H9 (cell line): ENCODE measurements around the gene SFXN2. TPM values are rescaled to one million over a fixed set of nuclear protein-coding genes. Genes with fewer than 3 reads are reported as not detected.

Source experiments
- DNase-seq: peaks from one replicate; pipeline ENCODE4 v3.0.0-alpha.2; 2017
- H2AFZ ChIP-seq: one replicate; pipeline ENCODE4 v1.6.1; 2013; ENCODE audit warnings: mild to moderate bottlenecking, low read length, control low read depth, moderate library complexity
- H2AK5ac ChIP-seq: 2 replicates; pipeline ENCODE4 v1.6.1; 2013; ENCODE audit warnings: low read length, control low read depth, mixed read lengths; ENCODE audit not compliant: insufficient read length
- H2BK120ac ChIP-seq: one replicate; pipeline ENCODE4 v1.6.1; 2013; ENCODE audit warnings: low read depth, mild to moderate bottlenecking, low read length, control low read depth, inconsistent platforms; ENCODE audit not compliant: poor library complexity, severe bottlenecking
- H2BK12ac ChIP-seq: 2 replicates; pipeline ENCODE4 v1.6.1; 2013; ENCODE audit warnings: low read length, control low read depth, mixed read lengths, low read depth; ENCODE audit not compliant: insufficient read length
- H2BK15ac ChIP-seq: 2 replicates; pipeline ENCODE4 v1.6.1; 2013; ENCODE audit warnings: low read depth, low read length, control low read depth
- H2BK20ac ChIP-seq: one replicate; pipeline ENCODE4 v1.6.1; 2013; ENCODE audit warnings: low read depth, mild to moderate bottlenecking, low read length, control low read depth, inconsistent platforms; ENCODE audit not compliant: poor library complexity, severe bottlenecking
- H2BK5ac ChIP-seq: 2 replicates; pipeline ENCODE4 v1.6.1; 2013; ENCODE audit warnings: low read length, control low read depth, mixed read lengths; ENCODE audit not compliant: insufficient read length
- H3K14ac ChIP-seq: 2 replicates; pipeline ENCODE4 v1.6.1; 2013; ENCODE audit warnings: low read length, control low read depth; ENCODE audit not compliant: insufficient read depth
- H3K18ac ChIP-seq: 2 replicates; pipeline ENCODE4 v1.6.1; 2013; ENCODE audit warnings: low read depth, mild to moderate bottlenecking, mixed read lengths, low read length, control low read depth; ENCODE audit not compliant: insufficient read length
- H3K23ac ChIP-seq: 2 replicates; pipeline ENCODE4 v1.6.1; 2013; ENCODE audit warnings: low read length, control low read depth, mixed read lengths, low read depth; ENCODE audit not compliant: insufficient read length
- H3K23me2 ChIP-seq: 2 replicates; pipeline ENCODE4 v1.6.1; 2013; ENCODE audit warnings: low read depth, mild to moderate bottlenecking, mixed read lengths, low read length, control low read depth; ENCODE audit not compliant: insufficient read length, poor library complexity, severe bottlenecking
- H3K27ac ChIP-seq: 2 replicates; pipeline ENCODE4 v1.5.1; 2013; ENCODE audit warnings: low read length, control low read depth, mixed read lengths, low read depth; ENCODE audit not compliant: insufficient read length
- H3K27me3 ChIP-seq: 2 replicates; pipeline ENCODE4 v1.6.1; 2013; ENCODE audit warnings: low read length, control low read depth, inconsistent platforms; ENCODE audit not compliant: insufficient read depth
- H3K4ac ChIP-seq: 2 replicates; pipeline ENCODE4 v1.6.1; 2013; ENCODE audit warnings: low read depth, mild to moderate bottlenecking, control low read depth, inconsistent platforms, low read length, moderate library complexity
- H3K4me1 ChIP-seq: 2 replicates; pipeline ENCODE4 v1.6.1; 2013; ENCODE audit warnings: low read length, control low read depth, inconsistent platforms; ENCODE audit not compliant: insufficient read depth
- H3K4me2 ChIP-seq: 2 replicates; pipeline ENCODE4 v1.6.1; 2013; ENCODE audit warnings: low read length, control low read depth, mixed read lengths; ENCODE audit not compliant: insufficient read length, insufficient read depth
- H3K56ac ChIP-seq: 2 replicates; pipeline ENCODE4 v1.6.1; 2013; ENCODE audit warnings: low read depth, mild to moderate bottlenecking, mixed read lengths, low read length, control low read depth; ENCODE audit not compliant: insufficient read length
- H3K79me1 ChIP-seq: 2 replicates; pipeline ENCODE4 v1.6.1; 2013; ENCODE audit warnings: low read depth, mild to moderate bottlenecking, moderate library complexity, low read length, control low read depth, inconsistent platforms; ENCODE audit not compliant: insufficient read depth, poor library complexity, severe bottlenecking
- H3K79me2 ChIP-seq: 2 replicates; pipeline ENCODE4 v1.6.1; 2013; ENCODE audit warnings: low read length, control low read depth, inconsistent platforms; ENCODE audit not compliant: insufficient read depth
- H3K9ac ChIP-seq: 2 replicates; pipeline ENCODE4 v1.6.1; 2013; ENCODE audit warnings: low read length, control low read depth, mixed read lengths; ENCODE audit not compliant: insufficient read length; ENCODE audit errors: extremely low read depth
- H3K9me3 ChIP-seq: one replicate; pipeline ENCODE4 v1.6.1; 2013; ENCODE audit warnings: low read depth, low read length, inconsistent platforms; ENCODE audit not compliant: control insufficient read depth
- H3T11ph ChIP-seq: one replicate; pipeline ENCODE4 v1.6.1; 2013; ENCODE audit warnings: mild to moderate bottlenecking, low read length, control low read depth, inconsistent platforms
- H4K20me1 ChIP-seq: one replicate; pipeline ENCODE4 v1.6.1; 2013; ENCODE audit not compliant: control insufficient read depth, insufficient read length, insufficient read depth
- H4K5ac ChIP-seq: 2 replicates; pipeline ENCODE4 v1.6.1; 2013; ENCODE audit warnings: low read depth, mild to moderate bottlenecking, mixed read lengths, low read length, control low read depth; ENCODE audit not compliant: insufficient read length
- H4K8ac ChIP-seq: replicated peaks from 2 replicates; pipeline ENCODE4 v1.6.1; 2013; ENCODE audit warnings: low read length, control low read depth, mixed read lengths, low read depth; ENCODE audit not compliant: insufficient read length
- H4K91ac ChIP-seq: 2 replicates; pipeline ENCODE4 v1.6.1; 2013; ENCODE audit warnings: low read depth, mild to moderate bottlenecking, moderate library complexity, mixed read lengths, low read length, control low read depth; ENCODE audit not compliant: insufficient read length
- H3K27ac Mint-ChIP-seq, 3 experiments: 2 replicates in 2 of 3; 3 replicates in 1 of 3; pipeline ENCODE4 v1.8.0; 2020 to 2021; ENCODE audit warnings: mixed read lengths in 3 of 3, mild to moderate bottlenecking in 1 of 3, moderate library complexity in 1 of 3
- H3K27me3 Mint-ChIP-seq: 2 replicates; pipeline ENCODE4 v1.8.0; 2021; ENCODE audit warnings: low read depth, mild to moderate bottlenecking, moderate library complexity, mixed read lengths
- H3K36me3 Mint-ChIP-seq, 3 experiments: 2 replicates in 2 of 3; 3 replicates in 1 of 3; pipeline ENCODE4 v1.8.0; 2020 to 2021; ENCODE audit warnings: low read depth in 3 of 3, mixed read lengths in 3 of 3; ENCODE audit not compliant: insufficient read depth in 1 of 3
- H3K4me1 Mint-ChIP-seq, 2 experiments: 2 replicates each; pipeline ENCODE4 v1.8.0; 2020; ENCODE audit warnings: mixed read lengths in 2 of 2
- H3K4me3 Mint-ChIP-seq, 2 experiments: 2 replicates in 1 of 2; 3 replicates in 1 of 2; pipeline ENCODE4 v1.8.0; 2020 to 2021; ENCODE audit warnings: mild to moderate bottlenecking in 2 of 2, mixed read lengths in 2 of 2, moderate library complexity in 1 of 2
- H3K9me3 Mint-ChIP-seq, 2 experiments: 2 replicates in 1 of 2; 3 replicates in 1 of 2; pipeline ENCODE4 v1.8.0; 2020; ENCODE audit warnings: mild to moderate bottlenecking in 2 of 2, mixed read lengths in 2 of 2, moderate library complexity in 1 of 2
- CTCF ChIP-seq: fragments of 200-600 bp; sonication (generic); conservative IDR thresholded peaks from 3 replicates; pipeline ENCODE4 v1.8.0; 2021; ENCODE audit warnings: antibody characterized with exemption, mild to moderate bottlenecking
- WGBS: extraction: QIAGEN DNeasy Blood & Tissue Kit; methylation state at CpG from one replicate; pipeline ENCODE4 v1.1.7; 2013; ENCODE audit warnings: missing lambda C conversion rate, low lambda C conversion rate, mixed read lengths; ENCODE audit not compliant: insufficient read length; ENCODE audit errors: extremely low coverage; 5-methylcytosine and 5-hydroxymethylcytosine counted together
- total RNA-seq: library from RNA; stranded (reverse); gene quantifications from 2 replicates; pipeline ENCODE4 v1.2.1, GENCODE V29; 2021

The SFXN2 gene
- total RNA-seq, 1 experiment from 2014 or later, result 34.7 TPM

- H3K27me3 Mint-ChIP-seq, result no peaks in the 10 kb centered on the region
- H3K4me2 ChIP-seq, result no peak overlapping the region
- no peak overlapping the region for H2BK120ac ChIP-seq
- H4K20me1 ChIP-seq, result no peaks in the 10 kb centered on the region
- H3K56ac ChIP-seq, result no peak overlapping the region
- no peak overlapping the region for H2AFZ ChIP-seq
- no peak overlapping the region for H2AK5ac ChIP-seq
- no peak overlapping the region for H4K5ac ChIP-seq
- H3K4me1 Mint-ChIP-seq, result peaks cover 7% of the 10 kb centered on the region in 2 experiments; a peak in 3 of 4 replicates
- H3K23me2 ChIP-seq, result no peaks in the 10 kb centered on the region
- no peak overlapping the region for H2BK5ac ChIP-seq
- no peak overlapping the region for H3K9ac ChIP-seq
- no peaks in the 10 kb centered on the region for H3K79me1 ChIP-seq
- H3K14ac ChIP-seq, result no peak overlapping the region
- no peak for TF ChIP-seq CTCF
- WGBS, result no CpG with 5 or more reads among the region's 3 CpGs
- no peaks in the 10 kb centered on the region for H3K4me1 ChIP-seq
- no peak overlapping the region for H4K91ac ChIP-seq
- no peaks in the 10 kb centered on the region for H3K9me3 Mint-ChIP-seq
- peaks cover 2% of the 10 kb centered on the region; the same call in 1 of the 2 replicates for H3K79me2 ChIP-seq
- no peaks in the 10 kb centered on the region for H3K9me3 ChIP-seq
- no peak overlapping the region for H3K4me3 Mint-ChIP-seq
- peak overlapping the region in 1 of 3 experiments; percentile 18; a peak in 1 of 7 replicates for H3K27ac Mint-ChIP-seq
- H3K18ac ChIP-seq, result no peak overlapping the region
- no peak overlapping the region for H3K23ac ChIP-seq
- H3K36me3 Mint-ChIP-seq, result no peaks in the 10 kb centered on the region
- no peak overlapping the region for H2BK15ac ChIP-seq
- H2BK12ac ChIP-seq, result no peak overlapping the region
- H2BK20ac ChIP-seq, result no peak overlapping the region
- H3K27ac ChIP-seq, result no peak overlapping the region
- no peak overlapping the region for H3T11ph ChIP-seq
- no peaks in the 10 kb centered on the region for H3K27me3 ChIP-seq
- no peak overlapping the region for H4K8ac ChIP-seq
- H3K4ac ChIP-seq, result no peak overlapping the region
- DNase-seq, result no peak
Measured at GRCh38 chr10:102759497-102760210, 45.2 kb downstream of the SFXN2 start.
